GM12878 (cell line): ENCODE data around the gene CDC42EP3. TPM values are rescaled to one million over a fixed set of nuclear protein-coding genes. Genes with fewer than 3 reads are reported as not detected.

ENCODE experiments used
- BCL3 ChIP-seq: IDR thresholded peaks from 2 replicates; pipeline ENCODE4 v1.6.1; 2011; ENCODE audit warnings: borderline replicate concordance, low read depth, mild to moderate bottlenecking, moderate library complexity, low read length; ENCODE audit not compliant: insufficient read depth, poor library complexity, severe bottlenecking
- EP300 ChIP-seq, 2 experiments: fragments of 150-350 bp in 1 of 2; IDR thresholded peaks; 2 replicates each; pipeline ENCODE4 v1.6.1; 2011 to 2012; ENCODE audit warnings: low read depth in 2 of 2, low read length in 2 of 2, borderline replicate concordance in 1 of 2, improper control_type of control experiment in 1 of 2, inconsistent platforms in 1 of 2; ENCODE audit not compliant: control insufficient read depth in 1 of 2
- FOS ChIP-seq: IDR thresholded peaks from 3 replicates; pipeline ENCODE4 v1.6.1; 2011; ENCODE audit warnings: borderline replicate concordance; ENCODE audit not compliant: insufficient read length; ENCODE audit errors: extremely low read depth
- GATAD2B ChIP-seq: fragments of 450-650 bp; conservative IDR thresholded peaks from 2 replicates; pipeline ENCODE4 v1.6.1; 2017; ENCODE audit warnings: low read depth, mild to moderate bottlenecking, moderate library complexity
- IKZF1 ChIP-seq: fragments of 450-650 bp; conservative IDR thresholded peaks from 2 replicates; pipeline ENCODE4 v1.6.1; 2017; ENCODE audit warnings: antibody characterized with exemption, mild to moderate bottlenecking
- IRF4 ChIP-seq: IDR thresholded peaks from 2 replicates; pipeline ENCODE4 v1.6.1; 2011; ENCODE audit warnings: low read depth, low read length
- JUNB ChIP-seq: IDR thresholded peaks from 2 replicates; pipeline ENCODE4 v1.6.1; 2016; ENCODE audit warnings: antibody characterized with exemption, mild to moderate bottlenecking
- MEF2A ChIP-seq: IDR thresholded peaks from 2 replicates; pipeline ENCODE4 v1.6.1; 2011; ENCODE audit warnings: low read depth, mild to moderate bottlenecking, low read length, moderate library complexity; ENCODE audit not compliant: insufficient read depth
- PML ChIP-seq: IDR thresholded peaks from 2 replicates; pipeline ENCODE4 v1.6.1; 2012; ENCODE audit warnings: low read length, inconsistent platforms
- REST ChIP-seq: IDR thresholded peaks from 2 replicates; pipeline ENCODE4 v1.6.1; 2012; ENCODE audit warnings: mild to moderate bottlenecking, low read depth, low read length
- SRF ChIP-seq, 2 experiments: IDR thresholded peaks; 2 replicates each; pipeline ENCODE4 v1.6.1; 2011; ENCODE audit warnings: low read depth in 2 of 2, low read length in 2 of 2, mild to moderate bottlenecking in 1 of 2, moderate library complexity in 1 of 2
- TCF7 ChIP-seq: IDR thresholded peaks from 2 replicates; pipeline ENCODE4 v1.6.1; 2014; ENCODE audit warnings: antibody characterized with exemption, borderline replicate concordance
- ZNF687 ChIP-seq: fragments of 450-650 bp; IDR thresholded peaks from 2 replicates; pipeline ENCODE4 v1.6.1; 2017; ENCODE audit warnings: mild to moderate bottlenecking, moderate library complexity
- polyA plus RNA-seq, 11 experiments: library from polyadenylated mRNA; depleted of rRNA in 4 of 11; unstranded in 6 of 11; stranded (reverse) in 5 of 11; fragments of >200 nt; fragmentation: Nextera tagmentation in 4 of 11; fragmentation: Illumina TruSeq in 1 of 11; extraction: Ambion mirVana in 4 of 11; extraction: Trizol in 1 of 11; gene quantifications; 1 replicate in 1 of 11; 2 replicates in 10 of 11; pipeline versions ENCODE4 v1.2.1 to v1.2.3, GENCODE V29; 2011 to 2016; ENCODE audit warnings: inconsistent platforms in 2 of 11, missing spikeins in 2 of 11, low read depth in 1 of 11
- total RNA-seq, 4 experiments: library from RNA; depleted of rRNA in 3 of 4; stranded (reverse); fragments of >200 nt in 3 of 4; fragmentation: Illumina TruSeq in 1 of 4; extraction: Trizol in 1 of 4; gene quantifications; 2 replicates each; pipeline versions ENCODE4 v1.2.1 to v1.2.3, GENCODE V29; 2013 to 2021
- TF ChIP-seq, protein P1 (sequence below): fragments of 450-650 bp; IDR thresholded peaks from 2 replicates; pipeline ENCODE4 v1.6.1; 2017; ENCODE audit warnings: mild to moderate bottlenecking, low read depth, inconsistent platforms; ENCODE audit not compliant: poor library complexity, severe bottlenecking

The CDC42EP3 gene
- total and polyA plus RNA-seq, 10 of the 15 experiments (the other 5 are each of a cell fraction or from before 2014, with no cell fraction given), result 11.8 to 86.9 (median 52.9) TPM

DNA sequence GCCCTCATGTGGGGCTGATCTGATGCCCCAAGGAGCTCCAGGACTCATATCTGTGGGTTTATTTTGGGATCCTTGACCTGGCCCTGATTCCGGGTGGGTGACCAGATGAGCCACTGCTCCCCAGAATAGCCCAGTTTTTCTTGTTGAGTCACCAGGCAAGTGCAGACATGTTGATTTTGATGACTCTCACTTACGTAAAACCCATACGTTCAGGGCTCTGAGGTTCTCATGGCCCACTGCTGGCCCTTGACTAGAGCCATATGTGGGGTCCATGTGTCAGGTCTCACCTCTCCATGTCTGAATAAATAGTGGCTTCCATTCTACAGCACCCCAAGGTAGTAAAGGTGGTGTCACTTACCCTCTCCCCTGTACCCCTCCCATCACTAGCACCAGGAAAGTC, 41.9 kb downstream of the CDC42EP3 start (continued):
- TF ChIP-seq MEF2A (peak; percentile 91), JUNB (peak; percentile 81), REST (no peak), IKZF1 (peak; percentile 63), GATAD2B (no peak), EP300 (IDR thresholded peaks at IDR 0.05; ENCODE audit: borderline replicate concordance in 1 of 2, control insufficient read depth in 1 of 2, low read depth in 2 of 2, low read length in 2 of 2) (peak; percentile 35 to 41; a peak in 1 of 4 replicates), IRF4 (0 out of 2 replicates have a peak, but pooled peaks have one; percentile 54), PML (0 out of 2 replicates have a peak, but pooled peaks have one; percentile 17), TCF7 (no peak), FOS (no peak), ZNF687 (peak; percentile 66; the same call in 1 of the 2 replicates), SRF (IDR thresholded peaks at IDR 0.05; ENCODE audit: low read depth in 2 of 2, low read length in 2 of 2) (0 out of 4 replicates have a peak, but pooled peaks of 1 of the 2 experiments have one; percentile 49), BCL3 (peak; percentile 81)
- TF ChIP-seq, protein P1, sequence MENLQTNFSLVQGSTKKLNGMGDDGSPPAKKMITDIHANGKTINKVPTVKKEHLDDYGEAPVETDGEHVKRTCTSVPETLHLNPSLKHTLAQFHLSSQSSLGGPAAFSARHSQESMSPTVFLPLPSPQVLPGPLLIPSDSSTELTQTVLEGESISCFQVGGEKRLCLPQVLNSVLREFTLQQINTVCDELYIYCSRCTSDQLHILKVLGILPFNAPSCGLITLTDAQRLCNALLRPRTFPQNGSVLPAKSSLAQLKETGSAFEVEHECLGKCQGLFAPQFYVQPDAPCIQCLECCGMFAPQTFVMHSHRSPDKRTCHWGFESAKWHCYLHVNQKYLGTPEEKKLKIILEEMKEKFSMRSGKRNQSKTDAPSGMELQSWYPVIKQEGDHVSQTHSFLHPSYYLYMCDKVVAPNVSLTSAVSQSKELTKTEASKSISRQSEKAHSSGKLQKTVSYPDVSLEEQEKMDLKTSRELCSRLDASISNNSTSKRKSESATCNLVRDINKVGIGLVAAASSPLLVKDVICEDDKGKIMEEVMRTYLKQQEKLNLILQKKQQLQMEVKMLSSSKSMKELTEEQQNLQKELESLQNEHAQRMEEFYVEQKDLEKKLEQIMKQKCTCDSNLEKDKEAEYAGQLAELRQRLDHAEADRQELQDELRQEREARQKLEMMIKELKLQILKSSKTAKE, result peak; percentile 60
